K562 (cell line): Measurements from ENCODE around the gene MPL. TPM values are rescaled to one million over a fixed set of nuclear protein-coding genes. Genes with fewer than 3 reads are reported as not detected.
A peak's percentile ranks its signal among the peaks of the same experiment; 100 is the strongest.

Source experiments
- AFF1 ChIP-seq, 2 experiments: fragments of 450-650 bp; IDR thresholded peaks; 2 replicates each; pipeline ENCODE4 v1.6.1; 2018; ENCODE audit warnings: mild to moderate bottlenecking in 2 of 2, low read depth in 1 of 2; ENCODE audit not compliant: partially characterized antibody in 2 of 2
- CBFB ChIP-seq: sonication (generic); formaldehyde crosslinking; IDR thresholded peaks from 2 replicates; pipeline ENCODE4 v1.4.0; 2020; ENCODE audit warnings: mild to moderate bottlenecking, missing genetic modification reagents
- EHMT2 ChIP-seq: fragments of 450-650 bp; IDR thresholded peaks from 2 replicates; pipeline ENCODE4 v1.6.1; 2018; ENCODE audit warnings: antibody characterized with exemption
- IRF2 ChIP-seq: sonication (generic); formaldehyde crosslinking; IDR thresholded peaks from 2 replicates; pipeline ENCODE4 v1.8.1; 2022; ENCODE audit warnings: mild to moderate bottlenecking, missing genetic modification reagents
- MTA1 ChIP-seq: fragments of 450-650 bp; IDR thresholded peaks from 2 replicates; pipeline ENCODE4 v1.6.1; 2017; ENCODE audit warnings: borderline replicate concordance
- NEUROD1 ChIP-seq: fragments of 150-350 bp; IDR thresholded peaks from 2 replicates; pipeline ENCODE4 v1.6.1; 2014; ENCODE audit warnings: borderline replicate concordance, low read length, low read depth; ENCODE audit not compliant: partially characterized antibody
- PHF21A ChIP-seq: fragments of 450-650 bp; IDR thresholded peaks from 2 replicates; pipeline ENCODE4 v1.6.1; 2017; ENCODE audit warnings: low read depth, borderline replicate concordance
- PPARD ChIP-seq: fragments of 250-450 bp; sonication (Bioruptor Pico); IDR thresholded peaks from 2 replicates; pipeline ENCODE4 v1.8.0; 2022; ENCODE audit warnings: inconsistent platforms, mild to moderate bottlenecking, moderate library complexity
- PRDM10 ChIP-seq: fragments of 450-650 bp; IDR thresholded peaks from 2 replicates; pipeline ENCODE4 v1.6.1; 2018; ENCODE audit not compliant: partially characterized antibody
- RBM39 ChIP-seq: fragments of 200-400 bp; formaldehyde crosslinking; optimal IDR thresholded peaks from 2 replicates; pipeline ENCODE3; 2018; ENCODE audit warnings: low read depth, low read length
- SAP30 ChIP-seq: fragments of 200-600 bp; sonication (generic); IDR thresholded peaks from 2 replicates; pipeline ENCODE4 v1.6.1; 2012; ENCODE audit warnings: borderline replicate concordance, low read depth, mild to moderate bottlenecking, moderate library complexity, low read length, control low read depth, inconsistent platforms; ENCODE audit not compliant: insufficient read depth, poor library complexity, severe bottlenecking
- SUPT5H ChIP-seq: fragments of 450-650 bp; IDR thresholded peaks from 2 replicates; pipeline ENCODE4 v1.6.1; 2016
- TAL1 ChIP-seq: fragments of 450-650 bp; IDR thresholded peaks from 2 replicates; pipeline ENCODE4 v1.6.1; 2016; ENCODE audit warnings: mild to moderate bottlenecking
- ZFP36 ChIP-seq: fragments of 150-350 bp; IDR thresholded peaks from 2 replicates; pipeline ENCODE4 v1.6.1; 2018; ENCODE audit warnings: low read length, low read depth; ENCODE audit not compliant: partially characterized antibody
- polyA plus RNA-seq, 8 experiments: library from polyadenylated mRNA; depleted of rRNA in 4 of 8; stranded (reverse) in 5 of 8; unstranded in 3 of 8; fragments of >200 nt; fragmentation: Nextera tagmentation in 2 of 8; fragmentation: Illumina TruSeq in 1 of 8; extraction: Ambion mirVana in 2 of 8; extraction: Trizol in 1 of 8; gene quantifications; 2 replicates each; pipeline versions ENCODE4 v1.2.1 to v1.2.3, GENCODE V29; 2011 to 2014; ENCODE audit warnings: inconsistent platforms in 1 of 8, missing spikeins in 1 of 8
- total RNA-seq, 7 experiments: library from RNA; depleted of rRNA in 6 of 7; stranded (reverse); fragments of >200 nt in 6 of 7; fragmentation: Illumina TruSeq in 2 of 7; extraction: Trizol in 2 of 7; gene quantifications; 2 replicates each; pipeline versions ENCODE4 v1.2.1 to v1.2.3, GENCODE V29; 2011 to 2021; ENCODE audit warnings: low replicate concordance in 1 of 7
- TF ChIP-seq, protein P1 (sequence below), 2 experiments: fragments of 450-650 bp; conservative IDR thresholded peaks; 2 replicates each; pipeline ENCODE4 v1.6.1; 2017; ENCODE audit warnings: mild to moderate bottlenecking in 2 of 2, moderate library complexity in 2 of 2

The MPL gene
- total and polyA plus RNA-seq, 9 of the 15 experiments (the other 6 are each of a cell fraction or from before 2014, with no cell fraction given) = not detected

DNA sequence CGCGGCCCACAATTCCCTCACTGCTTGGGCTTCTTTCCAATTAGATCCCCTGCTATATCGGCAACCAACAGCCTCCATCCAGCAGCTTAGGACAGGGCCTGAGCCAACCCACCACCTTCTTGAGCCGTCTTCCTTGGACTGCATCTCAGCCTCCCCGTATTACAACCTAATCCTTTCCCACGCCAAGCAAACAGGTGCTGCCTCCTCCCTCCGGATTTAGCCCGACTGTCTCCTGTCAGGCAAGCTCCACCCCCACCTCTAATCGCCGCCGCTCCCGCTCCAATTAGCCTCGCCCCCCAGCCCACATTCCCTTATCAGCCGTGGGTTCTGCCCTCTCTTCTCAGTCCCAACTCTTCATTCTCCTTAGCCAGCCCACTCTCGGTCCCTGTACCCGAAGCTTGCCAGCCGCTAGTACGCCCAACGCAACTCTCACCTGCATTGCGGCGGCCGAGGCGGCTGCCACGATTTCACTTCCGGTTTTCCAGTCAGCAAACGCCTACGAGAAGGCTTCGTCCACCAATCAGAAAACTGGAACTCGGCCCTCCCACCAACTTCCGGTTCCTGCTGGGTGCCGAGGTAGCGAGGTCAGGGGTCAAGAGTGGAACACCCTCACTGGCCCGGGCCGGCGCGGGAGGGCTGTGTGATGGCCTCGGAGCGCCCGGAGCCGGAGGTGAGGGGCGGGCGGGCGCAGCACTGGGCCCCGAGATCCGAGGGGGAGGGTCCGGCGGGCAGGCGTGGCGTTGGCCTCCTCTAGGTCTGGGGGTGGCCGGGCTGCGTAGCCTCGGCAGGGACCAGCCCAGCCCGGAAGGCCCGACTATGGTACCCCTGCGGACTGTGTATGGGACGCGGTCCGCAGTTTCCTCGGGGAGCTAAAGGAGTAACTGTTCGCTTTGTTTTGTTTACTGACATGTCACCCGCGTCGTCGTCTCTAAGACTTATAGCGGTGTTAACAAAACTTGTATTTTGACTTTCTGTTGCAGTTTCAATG lies 52.0 kb downstream of the MPL start, which contains the start of the genes MED8 and SZT2 (continued):
- peak; percentile 36 for TF ChIP-seq PRDM10
- peak; percentile 99 for TF ChIP-seq SUPT5H
- TF ChIP-seq TAL1 = no peak
- TF ChIP-seq PPARD (CRISPR knock-in tag) = no peak
- TF ChIP-seq RBM39 = no peak
- TF ChIP-seq ZFP36 = peak; percentile 63
- TF ChIP-seq AFF1 (IDR thresholded peaks at IDR 0.05; ENCODE audit: low read depth in 1 of 2, partially characterized antibody in 2 of 2) = peak; percentile 65 to 76
- TF ChIP-seq NEUROD1 = peak; percentile 53
- TF ChIP-seq, protein P1, sequence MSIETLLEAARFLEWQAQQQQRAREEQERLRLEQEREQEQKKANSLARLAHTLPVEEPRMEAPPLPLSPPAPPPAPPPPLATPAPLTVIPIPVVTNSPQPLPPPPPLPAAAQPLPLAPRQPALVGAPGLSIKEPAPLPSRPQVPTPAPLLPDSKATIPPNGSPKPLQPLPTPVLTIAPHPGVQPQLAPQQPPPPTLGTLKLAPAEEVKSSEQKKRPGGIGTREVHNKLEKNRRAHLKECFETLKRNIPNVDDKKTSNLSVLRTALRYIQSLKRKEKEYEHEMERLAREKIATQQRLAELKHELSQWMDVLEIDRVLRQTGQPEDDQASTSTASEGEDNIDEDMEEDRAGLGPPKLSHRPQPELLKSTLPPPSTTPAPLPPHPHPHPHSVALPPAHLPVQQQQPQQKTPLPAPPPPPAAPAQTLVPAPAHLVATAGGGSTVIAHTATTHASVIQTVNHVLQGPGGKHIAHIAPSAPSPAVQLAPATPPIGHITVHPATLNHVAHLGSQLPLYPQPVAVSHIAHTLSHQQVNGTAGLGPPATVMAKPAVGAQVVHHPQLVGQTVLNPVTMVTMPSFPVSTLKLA (conservative IDR thresholded peaks at IDR 0.05) = peak; percentile 75 to 92
- 0 out of 2 replicates have a peak, but pooled peaks have one; percentile 17 for TF ChIP-seq PHF21A
- 0 out of 2 replicates have a peak, but pooled peaks have one; percentile 24 for TF ChIP-seq CBFB (CRISPR knock-in tag)
- TF ChIP-seq IRF2 (CRISPR knock-in tag) = no peak
- TF ChIP-seq MTA1 = peak; percentile 61
- TF ChIP-seq SAP30 = peak; percentile 87
- peak; percentile 66; the same call in 1 of the 2 replicates for TF ChIP-seq EHMT2
